Putamen (tissue), 1 donor: ENCODE results near the gene VEGFD.

Source experiments
- DNase-seq: peaks from one replicate; pipeline ENCODE4 v3.0.0-alpha.2; 2016; ENCODE audit warnings: low spot score

The VEGFD gene

GRCh38 chrX:15359701-15360100 lies 24.5 kb downstream of the VEGFD start:
- DNase-seq = no peak

- no peak for DNase-seq
Observed at GRCh38 chrX:15358533-15358932, 25.7 kb downstream of the VEGFD start.

- no peak for DNase-seq
Observed at GRCh38 chrX:15356444-15356843, 27.8 kb downstream of the VEGFD start.

- no peak for DNase-seq
Observed at GRCh38 chrX:15350329-15350996, 33.8 kb downstream of the VEGFD start.

- peak; percentile 57 for DNase-seq
Observed at GRCh38 chrX:15349046-15349445, 35.2 kb downstream of the VEGFD start.

GRCh38 chrX:15345976-15346375 lies 38.2 kb downstream of the VEGFD start:
- DNase-seq = no peak

- no peak for DNase-seq
Observed at GRCh38 chrX:15344106-15344505, 40.1 kb downstream of the VEGFD start.

GRCh38 chrX:15343075-15343476 lies 41.1 kb downstream of the VEGFD start:
- DNase-seq = no peak

- DNase-seq = no peak
Observed at GRCh38 chrX:15340867-15341266, 43.3 kb downstream of the VEGFD start.

GRCh38 chrX:15336023-15336413 lies 48.2 kb downstream of the VEGFD start:
- DNase-seq = no peak

GRCh38 chrX:15335135-15336022 lies 48.8 kb downstream of the VEGFD start, which contains the start of gene PIGA:
TSS of gene PIGA (minus strand) at chrX:15335523. CDS start at chrX:15331930, 3,593 bp downstream.
- DNase-seq = peak; percentile 95

- no peak for DNase-seq
Observed at GRCh38 chrX:15334561-15334960, 49.7 kb downstream of the VEGFD start.

- DNase-seq = no peak
Observed at GRCh38 chrX:15328821-15329220, 55.4 kb downstream of the VEGFD start.

- no peak for DNase-seq
Observed at GRCh38 chrX:15328131-15328530, 56.1 kb downstream of the VEGFD start.

- no peak for DNase-seq
Observed at GRCh38 chrX:15322472-15322871, 61.7 kb downstream of the VEGFD start.

GRCh38 chrX:15322072-15322471 lies 62.1 kb downstream of the VEGFD start:
- DNase-seq = no peak

- DNase-seq = no peak
Observed at GRCh38 chrX:15321447-15321846, 62.8 kb downstream of the VEGFD start.

GRCh38 chrX:15320297-15320696 lies 63.9 kb downstream of the VEGFD start:
- no peak for DNase-seq

GRCh38 chrX:15319075-15319474 lies 65.1 kb downstream of the VEGFD start:
- DNase-seq = peak; percentile 68

- no peak for DNase-seq
Observed at GRCh38 chrX:15315509-15315908, 68.7 kb downstream of the VEGFD start, which contains the start of gene ASB11. TSS of gene ASB11 (minus strand) at chrX:15315640. CDS start at chrX:15315605, 35 bp downstream.

GRCh38 chrX:15314472-15314871 lies 69.7 kb downstream of the VEGFD start:
- no peak for DNase-seq

- DNase-seq = no peak
Observed at GRCh38 chrX:15311119-15311518, 73.1 kb downstream of the VEGFD start.

- peak; percentile 58 for DNase-seq
Observed at GRCh38 chrX:15310117-15310516, 74.1 kb downstream of the VEGFD start.
